HepG2 (cell line): Measurements from ENCODE around the gene SLC25A43. TPM values are rescaled to one million over a fixed set of nuclear protein-coding genes. Genes with fewer than 3 reads are reported as not detected.

Experiments
- GTF2F1 ChIP-seq: fragments of 150-350 bp; IDR thresholded peaks from 2 replicates; pipeline ENCODE4 v1.6.1; 2014; ENCODE audit warnings: low read length
- HMGXB4 ChIP-seq, 2 experiments: sonication (generic) in 1 of 2; formaldehyde crosslinking in 1 of 2; IDR thresholded peaks; 2 replicates each; pipeline versions ENCODE4 v1.4.0 to v1.6.1; 2018 to 2020; ENCODE audit warnings: missing genetic modification reagents in 2 of 2, borderline replicate concordance in 1 of 2, low read depth in 1 of 2, mild to moderate bottlenecking in 1 of 2, missing biosample characterization in 1 of 2
- KDM3A ChIP-seq: IDR thresholded peaks from 2 replicates; pipeline ENCODE4 v1.6.1; 2018; ENCODE audit warnings: low read depth, missing compliant biosample characterization
- KMT2A ChIP-seq: sonication (generic); formaldehyde crosslinking; IDR thresholded peaks from 2 replicates; pipeline ENCODE4 v1.4.0; 2020; ENCODE audit warnings: missing genetic modification reagents
- NRL ChIP-seq: sonication (generic); formaldehyde crosslinking; IDR thresholded peaks from 2 replicates; pipeline ENCODE4 v1.5.0; 2020; ENCODE audit warnings: missing genetic modification reagents, mild to moderate bottlenecking, moderate library complexity, borderline replicate concordance
- SALL1 ChIP-seq: sonication (generic); formaldehyde crosslinking; IDR thresholded peaks from 2 replicates; pipeline ENCODE4 v1.8.0; 2022; ENCODE audit warnings: mild to moderate bottlenecking, missing genetic modification reagents
- SAP130 ChIP-seq: IDR thresholded peaks from 2 replicates; pipeline ENCODE4 v1.6.1; 2016; ENCODE audit warnings: low read depth
- SUZ12 ChIP-seq: fragments of 150-350 bp; IDR thresholded peaks from 2 replicates; pipeline ENCODE4 v1.6.1; 2014; ENCODE audit warnings: low read depth, low read length
- ZMYM2 ChIP-seq: sonication (generic); formaldehyde crosslinking; IDR thresholded peaks from 2 replicates; pipeline ENCODE4 v1.8.0; 2022; ENCODE audit warnings: mild to moderate bottlenecking, missing genetic modification reagents
- ZNF383 ChIP-seq: sonication (generic); formaldehyde crosslinking; IDR thresholded peaks from 2 replicates; pipeline ENCODE4 v1.4.0; 2020; ENCODE audit warnings: missing genetic modification reagents, mild to moderate bottlenecking, borderline replicate concordance
- ZNF530 ChIP-seq: sonication (generic); formaldehyde crosslinking; IDR thresholded peaks from 2 replicates; pipeline ENCODE4 v1.5.0; 2020; ENCODE audit warnings: low read depth, mild to moderate bottlenecking, missing genetic modification reagents
- ZNF766 ChIP-seq: sonication (generic); formaldehyde crosslinking; IDR thresholded peaks from 2 replicates; pipeline ENCODE4 v1.5.0; 2020; ENCODE audit warnings: missing genetic modification reagents, borderline replicate concordance
- ZNF839 ChIP-seq: sonication (generic); formaldehyde crosslinking; IDR thresholded peaks from 2 replicates; pipeline ENCODE4 v1.4.0; 2020; ENCODE audit warnings: missing genetic modification reagents, mild to moderate bottlenecking, borderline replicate concordance
- polyA plus RNA-seq, 8 experiments: library from polyadenylated mRNA; depleted of rRNA in 3 of 8; stranded (reverse) in 7 of 8; unstranded in 1 of 8; fragments of >200 nt; fragmentation: Illumina TruSeq in 4 of 8; extraction: Trizol in 4 of 8; gene quantifications; 2 replicates each; pipeline versions ENCODE4 v1.2.1 to v1.2.3, GENCODE V29; 2011 to 2016; ENCODE audit warnings: low read depth in 4 of 8, missing spikeins in 1 of 8, mixed read lengths in 1 of 8; ENCODE audit not compliant: insufficient read depth in 1 of 8
- total RNA-seq, 5 experiments: library from RNA; depleted of rRNA; stranded (reverse); fragments of >200 nt; fragmentation: Illumina TruSeq; extraction: Trizol; gene quantifications; 2 replicates each; pipeline ENCODE4 v1.2.3, GENCODE V29; 2016; ENCODE audit warnings: low read depth in 1 of 5
- TF ChIP-seq, protein P1 (sequence below): sonication (generic); formaldehyde crosslinking; IDR thresholded peaks from 2 replicates; pipeline ENCODE4 v1.5.0; 2020; ENCODE audit warnings: mild to moderate bottlenecking, low read depth, missing genetic modification reagents, borderline replicate concordance
- TF ChIP-seq, protein P2 (sequence below): IDR thresholded peaks from 2 replicates; pipeline ENCODE4 v1.4.0; 2020; ENCODE audit warnings: mild to moderate bottlenecking, missing genetic modification reagents
- TF ChIP-seq, protein P3 (sequence below): sonication (generic); formaldehyde crosslinking; IDR thresholded peaks from 2 replicates; pipeline ENCODE4 v1.4.0; 2020; ENCODE audit warnings: missing genetic modification reagents

The SLC25A43 gene
- total and polyA plus RNA-seq, 2 of the 13 experiments (the other 11 are each of a cell fraction or from before 2014, with no cell fraction given): 5.8 to 13.2 TPM

DNA sequence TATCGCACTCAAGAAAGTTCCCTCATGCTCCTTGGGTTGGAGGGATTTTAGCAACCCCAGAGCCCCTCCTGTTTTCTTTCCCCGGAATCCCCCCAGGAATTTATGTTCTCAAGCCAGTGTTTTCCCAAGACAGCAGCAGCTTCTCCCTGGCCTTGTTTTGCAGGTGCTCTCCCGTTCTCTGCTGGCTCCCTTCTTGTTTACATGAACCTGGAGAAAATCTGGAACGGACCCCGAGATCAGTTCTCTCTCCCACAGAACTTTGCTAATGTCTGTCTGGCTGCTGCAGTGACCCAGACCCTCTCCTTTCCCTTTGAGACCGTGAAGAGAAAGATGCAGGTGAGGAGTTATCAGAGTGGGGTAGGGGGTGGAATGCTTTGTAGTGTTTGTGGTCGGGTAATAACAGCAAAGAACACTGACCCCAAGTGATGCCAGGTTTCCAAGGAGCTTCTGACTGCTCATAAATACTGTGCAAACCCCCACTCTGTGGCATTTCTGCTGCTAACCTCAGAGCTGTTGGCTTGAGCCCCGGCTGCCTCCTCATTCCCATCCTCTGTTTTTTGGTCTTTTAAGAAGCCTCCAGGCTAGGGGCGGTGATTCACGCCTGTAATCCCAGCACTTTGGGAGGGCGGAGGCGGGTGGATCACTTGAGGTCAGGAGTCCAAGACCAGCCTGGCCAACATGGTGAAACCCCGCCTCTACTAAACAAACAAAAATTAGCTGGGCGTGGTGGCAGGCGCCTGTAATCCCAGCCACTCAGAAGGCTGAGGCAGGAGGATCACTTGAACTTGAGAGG, 11.1 kb downstream of the SLC25A43 start (continued):
- TF ChIP-seq, protein P1, sequence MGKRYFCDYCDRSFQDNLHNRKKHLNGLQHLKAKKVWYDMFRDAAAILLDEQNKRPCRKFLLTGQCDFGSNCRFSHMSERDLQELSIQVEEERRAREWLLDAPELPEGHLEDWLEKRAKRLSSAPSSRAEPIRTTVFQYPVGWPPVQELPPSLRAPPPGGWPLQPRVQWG (CRISPR knock-in tag): no peak
- no peak for TF ChIP-seq HMGXB4 (CRISPR knock-in tag; IDR thresholded peaks at IDR 0.05; ENCODE audit: borderline replicate concordance in 1 of 2, low read depth in 1 of 2)
- no peak for TF ChIP-seq ZNF383 (CRISPR knock-in tag)
- TF ChIP-seq, protein P2, sequence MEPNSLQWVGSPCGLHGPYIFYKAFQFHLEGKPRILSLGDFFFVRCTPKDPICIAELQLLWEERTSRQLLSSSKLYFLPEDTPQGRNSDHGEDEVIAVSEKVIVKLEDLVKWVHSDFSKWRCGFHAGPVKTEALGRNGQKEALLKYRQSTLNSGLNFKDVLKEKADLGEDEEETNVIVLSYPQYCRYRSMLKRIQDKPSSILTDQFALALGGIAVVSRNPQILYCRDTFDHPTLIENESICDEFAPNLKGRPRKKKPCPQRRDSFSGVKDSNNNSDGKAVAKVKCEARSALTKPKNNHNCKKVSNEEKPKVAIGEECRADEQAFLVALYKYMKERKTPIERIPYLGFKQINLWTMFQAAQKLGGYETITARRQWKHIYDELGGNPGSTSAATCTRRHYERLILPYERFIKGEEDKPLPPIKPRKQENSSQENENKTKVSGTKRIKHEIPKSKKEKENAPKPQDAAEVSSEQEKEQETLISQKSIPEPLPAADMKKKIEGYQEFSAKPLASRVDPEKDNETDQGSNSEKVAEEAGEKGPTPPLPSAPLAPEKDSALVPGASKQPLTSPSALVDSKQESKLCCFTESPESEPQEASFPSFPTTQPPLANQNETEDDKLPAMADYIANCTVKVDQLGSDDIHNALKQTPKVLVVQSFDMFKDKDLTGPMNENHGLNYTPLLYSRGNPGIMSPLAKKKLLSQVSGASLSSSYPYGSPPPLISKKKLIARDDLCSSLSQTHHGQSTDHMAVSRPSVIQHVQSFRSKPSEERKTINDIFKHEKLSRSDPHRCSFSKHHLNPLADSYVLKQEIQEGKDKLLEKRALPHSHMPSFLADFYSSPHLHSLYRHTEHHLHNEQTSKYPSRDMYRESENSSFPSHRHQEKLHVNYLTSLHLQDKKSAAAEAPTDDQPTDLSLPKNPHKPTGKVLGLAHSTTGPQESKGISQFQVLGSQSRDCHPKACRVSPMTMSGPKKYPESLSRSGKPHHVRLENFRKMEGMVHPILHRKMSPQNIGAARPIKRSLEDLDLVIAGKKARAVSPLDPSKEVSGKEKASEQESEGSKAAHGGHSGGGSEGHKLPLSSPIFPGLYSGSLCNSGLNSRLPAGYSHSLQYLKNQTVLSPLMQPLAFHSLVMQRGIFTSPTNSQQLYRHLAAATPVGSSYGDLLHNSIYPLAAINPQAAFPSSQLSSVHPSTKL: peak; percentile 62
- TF ChIP-seq SAP130 (CRISPR knock-in tag): peak; percentile 25; the same call in 1 of the 2 replicates
- TF ChIP-seq, protein P3, sequence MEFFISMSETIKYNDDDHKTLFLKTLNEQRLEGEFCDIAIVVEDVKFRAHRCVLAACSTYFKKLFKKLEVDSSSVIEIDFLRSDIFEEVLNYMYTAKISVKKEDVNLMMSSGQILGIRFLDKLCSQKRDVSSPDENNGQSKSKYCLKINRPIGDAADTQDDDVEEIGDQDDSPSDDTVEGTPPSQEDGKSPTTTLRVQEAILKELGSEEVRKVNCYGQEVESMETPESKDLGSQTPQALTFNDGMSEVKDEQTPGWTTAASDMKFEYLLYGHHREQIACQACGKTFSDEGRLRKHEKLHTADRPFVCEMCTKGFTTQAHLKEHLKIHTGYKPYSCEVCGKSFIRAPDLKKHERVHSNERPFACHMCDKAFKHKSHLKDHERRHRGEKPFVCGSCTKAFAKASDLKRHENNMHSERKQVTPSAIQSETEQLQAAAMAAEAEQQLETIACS (CRISPR knock-in tag): no peak
- no peak for TF ChIP-seq ZNF766 (CRISPR knock-in tag)
- peak; percentile 62 for TF ChIP-seq SALL1 (CRISPR knock-in tag)
- TF ChIP-seq NRL: no peak
- no peak for TF ChIP-seq KDM3A (CRISPR knock-in tag)
- no peak for TF ChIP-seq GTF2F1
- no peak for TF ChIP-seq SUZ12
- TF ChIP-seq ZMYM2 (CRISPR knock-in tag): 0 out of 2 replicates have a peak, but pooled peaks have one; percentile 17
- no peak for TF ChIP-seq ZNF839 (CRISPR knock-in tag)
- no peak for TF ChIP-seq KMT2A (CRISPR knock-in tag)
- no peak for TF ChIP-seq ZNF530
- TF ChIP-seq, all 625 proteins: peak for 32
